HL-60/S4 treated with retinoic acid at 250 ng/mL for 4 days and 3 days (cell line): ENCODE measurements around the gene DUSP14.

ENCODE experiments used
- in situ Hi-C: fragments of 300-500 bp; cut with MboI; formaldehyde crosslinking; loops from 2 replicates; pipeline ENCODE4 v1.7.0; 2022; ENCODE audit warnings: low sequenced_read_pairs

Gene DUSP14

GRCh38 chr17:37555386-37555785, 65.7 kb downstream of the DUSP14 start:
- in situ Hi-C loops = no loop called here

- in situ Hi-C loops = no loop called here
Observed at GRCh38 chr17:37557482-37557881, 67.8 kb downstream of the DUSP14 start.

GRCh38 chr17:37558299-37558698, 68.6 kb downstream of the DUSP14 start:
- in situ Hi-C loops = no loop called here

GRCh38 chr17:37562016-37562745, 72.5 kb downstream of the DUSP14 start:
- in situ Hi-C loops = no loop called here
